ENCODE results near the gene MTR. TPM values are rescaled to one million over a fixed set of nuclear protein-coding genes. Genes with fewer than 3 reads are reported as not detected.
A peak's percentile ranks its signal among the peaks of the same experiment; 100 is the strongest.

Gene MTR
- total and polyA plus RNA-seq, 11 donors, result 11.8 to 84.2 (median 47.4) TPM

DNA sequence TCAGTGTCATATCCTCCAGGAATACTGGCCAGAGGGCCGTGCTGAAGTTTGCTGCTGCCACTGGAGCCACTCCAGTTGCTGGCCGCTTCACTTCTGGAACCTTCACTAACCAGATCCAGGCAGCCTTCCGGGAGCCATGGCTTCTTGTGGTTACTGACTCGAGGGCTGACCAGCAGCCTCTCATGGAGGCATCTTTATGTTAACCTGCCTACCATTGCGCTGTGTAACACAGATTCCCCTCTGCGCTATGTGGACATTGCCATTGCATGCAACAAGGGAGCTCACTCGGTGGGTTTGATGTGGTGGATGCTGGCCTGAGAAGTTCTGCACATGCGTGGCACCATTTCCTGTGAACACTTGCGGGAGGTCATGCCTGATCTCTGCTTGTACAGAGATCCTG is 24.8 kb downstream of the MTR start:
- no peak overlapping the region for H3K27ac ChIP-seq
- intact Hi-C loops (cut with DNase I), result no loop called here
- peaks cover 0 to 94% (median 75%) of the 10 kb centered on the region in 9 donors for H3K36me3 ChIP-seq

DNA sequence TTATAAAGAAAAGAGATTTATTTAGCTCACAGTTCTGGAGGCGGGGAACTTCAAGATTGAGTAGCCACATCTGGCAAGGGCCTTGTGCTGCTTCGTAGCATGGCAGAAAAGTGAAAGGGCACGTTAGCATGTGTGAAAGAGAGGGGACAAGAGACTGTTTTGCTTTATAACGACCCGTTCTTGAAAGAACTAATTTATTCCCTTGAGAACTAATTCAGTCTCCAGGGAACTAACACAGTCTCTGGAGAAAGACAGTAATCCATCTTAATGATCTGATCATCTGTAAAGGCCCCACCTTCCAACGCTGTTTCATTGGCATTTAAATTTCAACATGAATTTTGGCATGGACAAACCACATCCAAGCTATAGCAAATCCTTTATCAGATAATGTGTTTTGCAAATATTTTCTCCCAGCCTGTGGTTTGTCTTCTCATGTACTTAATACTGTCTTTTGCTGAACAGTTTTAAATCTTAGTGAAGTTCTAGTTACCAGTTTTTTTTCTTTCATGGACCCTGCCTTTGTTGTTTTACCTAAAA is 26.1 kb downstream of the MTR start:
- no peak overlapping the region for H3K27ac ChIP-seq

More for the DNA sequence above, 24.8 kb downstream of the MTR start:
- Histone ChIP-seq H3K4me1 (peaks cover 0 to 3% (median 0%) of the 10 kb centered on the region in 12 donors), H3K27me3 (no peaks in the 10 kb centered on the region), H3K4me3 (no peak overlapping the region), H3K9me3 (no peaks in the 10 kb centered on the region)
- 87 to 94% (median 93%) methylated on average over 6 to 9 of the region's 9 CpGs for WGBS, 4 donors
- DNase-seq (peak in 1 of 5 donors; percentile 27), ATAC-seq (no peak)
- TF ChIP-seq, protein P1, sequence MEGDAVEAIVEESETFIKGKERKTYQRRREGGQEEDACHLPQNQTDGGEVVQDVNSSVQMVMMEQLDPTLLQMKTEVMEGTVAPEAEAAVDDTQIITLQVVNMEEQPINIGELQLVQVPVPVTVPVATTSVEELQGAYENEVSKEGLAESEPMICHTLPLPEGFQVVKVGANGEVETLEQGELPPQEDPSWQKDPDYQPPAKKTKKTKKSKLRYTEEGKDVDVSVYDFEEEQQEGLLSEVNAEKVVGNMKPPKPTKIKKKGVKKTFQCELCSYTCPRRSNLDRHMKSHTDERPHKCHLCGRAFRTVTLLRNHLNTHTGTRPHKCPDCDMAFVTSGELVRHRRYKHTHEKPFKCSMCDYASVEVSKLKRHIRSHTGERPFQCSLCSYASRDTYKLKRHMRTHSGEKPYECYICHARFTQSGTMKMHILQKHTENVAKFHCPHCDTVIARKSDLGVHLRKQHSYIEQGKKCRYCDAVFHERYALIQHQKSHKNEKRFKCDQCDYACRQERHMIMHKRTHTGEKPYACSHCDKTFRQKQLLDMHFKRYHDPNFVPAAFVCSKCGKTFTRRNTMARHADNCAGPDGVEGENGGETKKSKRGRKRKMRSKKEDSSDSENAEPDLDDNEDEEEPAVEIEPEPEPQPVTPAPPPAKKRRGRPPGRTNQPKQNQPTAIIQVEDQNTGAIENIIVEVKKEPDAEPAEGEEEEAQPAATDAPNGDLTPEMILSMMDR (IDR thresholded peaks at IDR 0.05), result no peak
- no peak for TF ChIP-seq POLR2A (IDR thresholded peaks at IDR 0.05)

DNA sequence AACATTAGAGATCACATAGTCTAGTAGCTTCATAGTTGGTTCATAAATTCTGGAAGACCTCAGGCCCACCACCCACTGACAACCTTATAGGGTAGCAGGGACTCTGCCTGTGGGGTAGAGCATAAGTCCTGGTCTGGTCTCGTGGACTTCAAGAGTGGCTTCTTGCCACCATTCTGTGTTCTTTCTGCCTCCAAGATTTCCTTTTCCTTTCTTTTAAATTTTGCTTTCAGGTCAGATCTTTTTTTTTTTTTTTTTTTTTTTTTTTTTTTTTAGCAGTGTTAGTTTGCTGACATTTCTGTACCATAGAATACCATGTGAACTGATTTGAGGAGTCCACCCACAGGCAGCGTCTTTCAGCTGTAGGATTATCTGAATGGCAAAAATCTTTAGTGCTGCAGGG is 28.5 kb downstream of the MTR start:
- intact Hi-C loops (cut with DNase I), result no loop called here

More for the DNA sequence above, 26.1 kb downstream of the MTR start:
- Histone ChIP-seq H3K9me3 (no peaks in the 10 kb centered on the region), H3K36me3 (peaks cover 0 to 94% (median 75%) of the 10 kb centered on the region in 9 donors), H3K4me1 (peaks cover 0 to 12% (median 0%) of the 10 kb centered on the region in 12 donors), H3K27me3 (no peaks in the 10 kb centered on the region), H3K4me3 (no peak overlapping the region)
- DNase-seq, result no peak
- WGBS, 4 donors, result 69 to 85% (median 73%) methylated on average over 6 of the region's 6 CpGs
- intact Hi-C loops (cut with DNase I), result no loop called here
- no peak for TF ChIP-seq POLR2A (IDR thresholded peaks at IDR 0.05)
- TF ChIP-seq, protein P1 (IDR thresholded peaks at IDR 0.05), result no peak
- ATAC-seq, result no peak

DNA sequence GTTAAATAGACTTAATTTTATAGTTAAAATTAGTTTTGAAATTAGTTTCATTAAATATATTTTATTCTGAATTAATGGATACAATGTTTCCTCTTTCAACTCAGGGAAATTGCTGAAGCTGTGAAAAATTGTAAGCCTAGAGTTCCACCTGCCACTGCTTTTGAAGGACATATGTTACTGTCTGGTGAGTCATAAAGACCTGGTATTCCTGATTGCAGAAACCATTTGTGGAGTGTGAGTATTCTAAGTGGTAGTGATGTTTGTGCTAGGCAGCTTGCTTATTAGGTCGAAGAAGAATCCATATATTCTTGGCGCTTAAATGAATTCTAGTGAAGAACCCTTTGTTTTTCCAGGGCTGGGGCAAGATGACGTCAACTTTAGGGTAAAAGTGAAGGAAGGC is 34.0 kb downstream of the MTR start:
- Histone ChIP-seq H3K27me3 (no peaks in the 10 kb centered on the region), H3K36me3 (peaks cover 0 to 99% (median 95%) of the 10 kb centered on the region in 9 donors), H3K4me3 (no peak overlapping the region), H3K27ac (peak overlapping the region in 6 of 12 donors; percentile 15 to 78 (median 58)), H3K4me1 (peaks cover 0 to 35% (median 9%) of the 10 kb centered on the region in 12 donors), H3K9me3 (no peaks in the 10 kb centered on the region)
- WGBS, 4 donors, result 79 to 91% (median 83%) methylated on average over 3 of the region's 3 CpGs
- ATAC-seq (peak in 1 of 4 donors; percentile 22), DNase-seq (no peak)
- TF ChIP-seq, protein P1 (IDR thresholded peaks at IDR 0.05), result no peak
- intact Hi-C loops (cut with DNase I), result no loop called here

More for the DNA sequence above, 28.5 kb downstream of the MTR start:
- TF ChIP-seq POLR2A (IDR thresholded peaks at IDR 0.05), result no peak
- TF ChIP-seq, protein P1 (IDR thresholded peaks at IDR 0.05), result no peak
- Histone ChIP-seq H3K4me1 (peaks cover 0 to 12% (median 0%) of the 10 kb centered on the region in 12 donors), H3K36me3 (peaks cover 0 to 94% (median 78%) of the 10 kb centered on the region in 9 donors), H3K9me3 (no peaks in the 10 kb centered on the region), H3K4me3 (no peak overlapping the region), H3K27me3 (no peaks in the 10 kb centered on the region), H3K27ac (no peak overlapping the region)
- WGBS, 4 donors, result 92 to 96% (median 94%) methylated on average over 2 of the region's 2 CpGs
- ATAC-seq (no peak), DNase-seq (no peak)

All from heart left ventricle (tissue), 16 donors.